Endothelial cell of umbilical vein (primary cell): ENCODE data around the gene RRP36. TPM values are rescaled to one million over a fixed set of nuclear protein-coding genes. Genes with fewer than 3 reads are reported as not detected.

Source experiments
- BruUV-seq: library from RNA; stranded (reverse); fragments of 400-500 nt; replicated peaks from 2 replicates; lab custom pipeline; 2021; lab: Mats Ljungman, UMichigan
- CTCF ChIA-PET: fragments of 300-600, 350-600 bp; sonication (Branson Sonifier 250); formaldehyde crosslinking; loops from one replicate; lab custom pipeline; 2021; ENCODE audit warnings: antibody characterized with exemption, inconsistent platforms; lab: Charles Lee
- POLR2A ChIA-PET: fragments of 300-600, 350-600 bp; sonication (Branson Sonifier 250); formaldehyde crosslinking; loops from one replicate; lab custom pipeline; 2021; ENCODE audit warnings: antibody characterized with exemption, inconsistent platforms; lab: Charles Lee
- DNase-seq: peaks from one replicate; pipeline ENCODE4 v3.0.0-alpha.2; 2011; ENCODE audit warnings: low read depth, low spot score
- FAIRE-seq: peaks from 2 replicates; lab custom pipeline; 2011; peaks lifted over from hg19 to GRCh38; lab: Jason Lieb, UNC
- H2AFZ ChIP-seq: 2 replicates; pipeline ENCODE4 v1.6.0; 2012; ENCODE audit warnings: low read depth, low read length, control low read depth, inconsistent platforms
- H3K27ac ChIP-seq: 2 replicates; pipeline ENCODE4 v1.5.1; 2011; ENCODE audit warnings: low read depth, mild to moderate bottlenecking, control low read depth, low read length, moderate library complexity; ENCODE audit not compliant: insufficient read depth
- H3K27me3 ChIP-seq, 2 experiments: 2 replicates each; pipeline versions ENCODE4 v1.6.0 to v1.6.1; 2011; ENCODE audit warnings: low read length in 2 of 2, mixed read lengths in 1 of 2; ENCODE audit not compliant: control insufficient read depth in 2 of 2, insufficient read depth in 2 of 2
- H3K36me3 ChIP-seq, 2 experiments: 2 replicates in 1 of 2; 3 replicates in 1 of 2; pipeline ENCODE4 v1.5.1; 2011; ENCODE audit warnings: low read length in 2 of 2, mild to moderate bottlenecking in 1 of 2, moderate library complexity in 1 of 2; ENCODE audit not compliant: control insufficient read depth in 2 of 2, insufficient read depth in 2 of 2; ENCODE audit errors: extremely low read depth in 1 of 2
- H3K4me1 ChIP-seq: 3 replicates; pipeline ENCODE4 v1.5.1; 2011; ENCODE audit warnings: mild to moderate bottlenecking, low read length; ENCODE audit not compliant: control insufficient read depth, insufficient read depth; ENCODE audit errors: extremely low read depth
- H3K4me2 ChIP-seq: 2 replicates; pipeline ENCODE4 v1.6.1; 2011; ENCODE audit warnings: low read length, control low read depth, mixed read lengths; ENCODE audit not compliant: insufficient read depth
- H3K4me3 ChIP-seq, 3 experiments: fragments of 200-600 bp in 1 of 3; sonication (generic), shearing (Covaris generic) in 1 of 3; replicated peaks in 1 of 3; 2 replicates each; pipeline ENCODE4 v1.5.1; 2011 to 2016; ENCODE audit warnings: control low read depth in 3 of 3, low read length in 3 of 3, mild to moderate bottlenecking in 2 of 3, inconsistent platforms in 1 of 3, low read depth in 1 of 3, moderate library complexity in 1 of 3; ENCODE audit not compliant: insufficient read depth in 1 of 3
- H3K79me2 ChIP-seq: 2 replicates; pipeline ENCODE4 v1.6.0; 2012; ENCODE audit warnings: low read length, inconsistent platforms; ENCODE audit not compliant: control insufficient read depth, insufficient read depth
- H3K9ac ChIP-seq: replicated peaks from 2 replicates; pipeline ENCODE3; 2011; ENCODE audit warnings: low read length, control low read depth; ENCODE audit not compliant: insufficient read depth; ENCODE audit errors: extremely low read depth
- H3K9me1 ChIP-seq: replicated peaks from 3 replicates; pipeline ENCODE4 v1.6.0; 2011; ENCODE audit warnings: mild to moderate bottlenecking, low read length; ENCODE audit not compliant: control insufficient read depth, insufficient read depth; ENCODE audit errors: extremely low read depth
- H3K9me3 ChIP-seq: replicated peaks from 2 replicates; pipeline ENCODE4 v1.5.1; 2012; ENCODE audit warnings: low read length, inconsistent platforms; ENCODE audit not compliant: control insufficient read depth, insufficient read depth
- H4K20me1 ChIP-seq: replicated peaks from 2 replicates; pipeline ENCODE3; 2011; ENCODE audit warnings: mild to moderate bottlenecking, low read length; ENCODE audit not compliant: control insufficient read depth, insufficient read depth; ENCODE audit errors: extremely low read depth
- CTCF ChIP-seq, 2 donors: IDR thresholded peaks; 1 replicate in 1 of 2; 2 replicates in 1 of 2; pipeline ENCODE4 v1.5.1; 2011; ENCODE audit warnings: low read length in 2 of 2, mild to moderate bottlenecking in 2 of 2, moderate library complexity in 2 of 2, control low read depth in 1 of 2, inconsistent platforms in 1 of 2, low read depth in 1 of 2; ENCODE audit not compliant: insufficient read depth in 1 of 2; ENCODE audit errors: extremely low read depth in 1 of 2
- EZH2 ChIP-seq: IDR thresholded peaks from 2 replicates; pipeline ENCODE4 v1.6.1; 2012; ENCODE audit warnings: borderline replicate concordance, low read depth, mild to moderate bottlenecking, moderate library complexity, low read length, inconsistent platforms; ENCODE audit not compliant: severe bottlenecking
- FOS ChIP-seq: IDR thresholded peaks from 2 replicates; pipeline ENCODE4 v1.6.1; 2011; ENCODE audit warnings: mild to moderate bottlenecking, low read length, moderate library complexity, borderline replicate concordance; ENCODE audit not compliant: insufficient read depth
- GATA2 ChIP-seq: IDR thresholded peaks from 2 replicates; pipeline ENCODE4 v1.7.0; 2011; ENCODE audit warnings: low read depth, mild to moderate bottlenecking, moderate library complexity, mixed read lengths, low read length; ENCODE audit not compliant: insufficient read length, insufficient read depth
- JUN ChIP-seq: IDR thresholded peaks from 2 replicates; pipeline ENCODE4 v1.6.1; 2011; ENCODE audit warnings: borderline replicate concordance, low read depth; ENCODE audit not compliant: insufficient read length, insufficient read depth
- MAX ChIP-seq: IDR thresholded peaks from 2 replicates; pipeline ENCODE4 v1.6.1; 2011; ENCODE audit not compliant: insufficient read depth, insufficient read length
- MYC ChIP-seq: IDR thresholded peaks from one replicate; pipeline ENCODE4 v1.6.1; 2011; ENCODE audit warnings: mild to moderate bottlenecking, low read depth, low read length
- POLR2A ChIP-seq: IDR thresholded peaks from 2 replicates; pipeline ENCODE4 v1.6.1; 2012; ENCODE audit warnings: low read depth, mild to moderate bottlenecking, control low read depth, low read length
- POLR2AphosphoS5 ChIP-seq: IDR thresholded peaks from 2 replicates; pipeline ENCODE4 v1.6.1; 2012; ENCODE audit warnings: low read depth, mild to moderate bottlenecking, control low read depth, low read length, moderate library complexity; ENCODE audit not compliant: insufficient read depth
- dilution Hi-C: fragments of 300-500 bp; cut with MboI; formaldehyde crosslinking; loops from one replicate; pipeline ENCODE4 v1.15.0; 2019; ENCODE audit warnings: low sequenced_read_pairs; ENCODE audit not compliant: extremely low pct_ligation_motif_present
- intact Hi-C: fragments of 100-400 bp; cut with micrococcal nuclease; formaldehyde crosslinking; loops from one replicate; pipeline ENCODE4 v1.10.0; 2022
- polyA plus RNA-seq, 4 experiments: library from polyadenylated mRNA; depleted of rRNA in 3 of 4; stranded (reverse) in 3 of 4; unstranded in 1 of 4; fragments of >200 nt; gene quantifications; 2 replicates each; pipeline versions ENCODE4 v1.2.1 to v1.2.3, GENCODE V29; 2011 to 2012; ENCODE audit warnings: missing spikeins in 1 of 4
- total RNA-seq: library from RNA; stranded (reverse); gene quantifications from 2 replicates; pipeline ENCODE4 v1.2.3, GENCODE V29; 2021

Gene RRP36
- total and polyA plus RNA-seq, 2 donors (not counting 3 experiments of a cell fraction or from before 2014, with no cell fraction given), result 40.2 to 103 TPM

GRCh38 chr6:42988486-42989020 lies 32.9 kb upstream of the RRP36 start:
- BruUV-seq, result no TSS peak
- dilution Hi-C loops (no loop called here), intact Hi-C loops (no loop called here)
- CTCF ChIA-PET, result interaction anchor here (1.0 to 1.1 kb wide), 3 partner anchors 8 to 25 kb away, joined by 3 to 4 read pairs (median 3); partner anchors contain the start of genes KLHDC3 and MEA1
- H3K27me3 ChIP-seq, result no peaks in the 10 kb centered on the region
- no peaks in the 10 kb centered on the region for H3K9me1 ChIP-seq
- no peak overlapping the region for H3K4me3 ChIP-seq
- TF ChIP-seq CTCF (IDR thresholded peaks at IDR 0.05; ENCODE audit: extremely low read depth in 1 of 2, insufficient read depth in 1 of 2, low read depth in 1 of 2, low read length in 2 of 2), result no peak
- TF ChIP-seq JUN, result no peak
- TF ChIP-seq FOS, result no peak
- no peak for TF ChIP-seq MYC
- TF ChIP-seq GATA2, result no peak
- no peak for TF ChIP-seq POLR2A
- TF ChIP-seq POLR2AphosphoS5, result no peak
- no peak for TF ChIP-seq EZH2
- TF ChIP-seq MAX, result no peak
- peaks cover 3% of the 10 kb centered on the region for H4K20me1 ChIP-seq
- no peak overlapping the region for H3K27ac ChIP-seq
- no peaks in the 10 kb centered on the region for H3K9me3 ChIP-seq
- H3K4me1 ChIP-seq, result peaks cover 20% of the 10 kb centered on the region
- no peak overlapping the region for H3K4me2 ChIP-seq
- no peak overlapping the region for H2AFZ ChIP-seq
- FAIRE-seq (peak; percentile 73), DNase-seq (peak; percentile 68)
- POLR2A ChIA-PET, result interaction anchor here (0.5 kb wide), 1 partner anchor 13 kb away, joined by 5 read pairs; no protein-coding TSS in a partner anchor
- H3K36me3 ChIP-seq, result peaks cover 0 to 10% of the 10 kb centered on the region in 2 experiments
- H3K9ac ChIP-seq, result no peak overlapping the region
- H3K79me2 ChIP-seq, result peaks cover 15% of the 10 kb centered on the region
